GM19397 (cell line): Measurements from ENCODE around the gene LRRC7.

Source experiments
- ATAC-seq: cut with Tn5 transposase; IDR thresholded peaks from one replicate; pipeline ENCODE4 v1.9.1; 2021; ENCODE audit warnings: mild to moderate bottlenecking, moderate library complexity; ENCODE audit not compliant: unreplicated experiment

The LRRC7 gene

DNA sequence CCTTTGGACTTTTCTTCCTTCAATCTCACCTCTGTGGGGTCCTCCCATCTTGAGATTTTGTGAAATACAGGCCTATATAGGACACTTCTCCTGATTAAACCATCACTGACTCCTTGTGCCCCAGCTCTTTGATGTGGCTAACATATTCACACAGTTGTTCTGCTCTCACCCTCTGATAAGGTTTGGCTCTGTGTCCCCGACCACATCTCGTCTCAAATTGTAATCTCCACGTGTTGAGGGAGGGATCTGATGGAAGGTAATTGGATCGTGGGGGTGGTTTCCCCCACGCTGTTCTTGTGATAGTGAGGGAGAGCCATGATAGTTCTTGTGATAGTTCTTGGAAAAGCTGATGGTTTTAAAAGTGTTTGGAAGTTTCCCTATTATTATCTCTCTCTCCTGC lies 19.7 kb downstream of the LRRC7 start:
- no peak for ATAC-seq

DNA sequence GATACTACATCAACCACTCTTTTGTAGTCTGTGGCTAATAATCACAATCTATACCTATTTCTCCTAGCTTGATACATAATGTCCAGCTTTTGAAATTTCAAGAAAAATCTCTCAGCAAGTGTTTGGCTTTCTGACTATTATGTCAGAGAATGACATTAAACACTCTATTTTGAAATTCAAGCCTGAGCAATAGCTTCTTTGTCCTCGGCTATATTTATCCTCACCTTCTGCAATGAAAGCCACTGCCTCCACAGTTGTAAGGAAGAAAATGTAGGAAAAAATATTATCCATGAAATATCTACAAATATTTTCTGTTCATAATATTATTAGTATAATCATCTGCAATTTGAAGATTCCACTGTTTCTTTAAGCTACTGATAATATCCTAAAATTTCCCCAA lies 22.1 kb downstream of the LRRC7 start:
- no peak for ATAC-seq

DNA sequence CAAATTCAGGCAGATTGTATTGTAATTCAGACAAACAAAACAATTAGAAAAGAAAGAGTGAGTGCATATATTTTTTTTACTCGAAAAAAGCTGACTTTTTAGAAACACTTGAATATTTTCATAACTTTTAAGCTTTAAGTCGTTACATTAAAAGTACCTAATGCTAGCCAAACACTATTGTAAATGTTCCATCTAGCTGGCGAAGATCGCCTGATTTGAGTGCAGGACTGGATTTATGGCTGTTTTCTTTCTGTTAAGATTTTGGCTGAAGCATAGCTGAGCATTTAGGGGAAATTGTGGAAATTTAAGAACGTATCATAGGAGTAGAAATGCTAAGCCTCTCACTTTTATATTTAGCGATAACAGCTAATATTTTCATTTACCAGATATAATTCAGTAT lies 24.6 kb downstream of the LRRC7 start:
- ATAC-seq = no peak

DNA sequence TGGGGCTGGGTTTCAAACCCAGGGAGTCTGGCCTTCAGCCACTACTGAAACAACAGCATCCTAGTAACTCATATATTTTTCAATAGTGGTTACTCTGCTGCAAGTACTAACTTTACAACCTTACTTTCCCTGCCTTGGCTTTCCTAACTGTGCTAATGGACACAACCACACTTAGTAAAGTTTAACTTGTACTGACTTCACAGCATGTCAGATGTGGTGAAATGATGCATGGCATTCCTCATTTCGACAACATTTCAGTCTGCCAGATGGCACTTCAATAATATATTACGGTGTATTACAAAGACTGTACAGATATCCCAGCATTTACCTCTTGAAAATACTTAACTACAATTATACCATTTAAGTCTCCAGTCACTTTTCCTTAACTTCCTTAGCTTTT lies 27.8 kb downstream of the LRRC7 start:
- no peak for ATAC-seq

DNA sequence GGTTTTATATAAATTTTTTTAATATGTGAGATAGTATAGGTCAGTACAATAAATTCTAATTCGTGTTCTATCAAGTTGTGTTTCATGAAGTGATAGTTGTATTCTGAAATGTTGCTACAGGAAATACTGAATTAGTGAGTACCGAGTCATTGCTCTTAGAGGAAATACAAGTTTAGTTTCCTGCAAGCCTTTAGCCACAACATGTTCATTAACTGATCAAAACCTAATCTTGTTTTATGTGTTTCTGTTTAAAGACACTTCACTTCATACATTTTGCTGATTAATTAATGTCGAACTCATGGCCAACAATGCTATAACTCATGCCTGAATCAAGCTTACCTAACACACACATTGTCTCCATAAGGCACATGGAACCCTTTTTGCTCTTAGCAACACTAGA lies 43.6 kb downstream of the LRRC7 start:
- no peak for ATAC-seq

DNA sequence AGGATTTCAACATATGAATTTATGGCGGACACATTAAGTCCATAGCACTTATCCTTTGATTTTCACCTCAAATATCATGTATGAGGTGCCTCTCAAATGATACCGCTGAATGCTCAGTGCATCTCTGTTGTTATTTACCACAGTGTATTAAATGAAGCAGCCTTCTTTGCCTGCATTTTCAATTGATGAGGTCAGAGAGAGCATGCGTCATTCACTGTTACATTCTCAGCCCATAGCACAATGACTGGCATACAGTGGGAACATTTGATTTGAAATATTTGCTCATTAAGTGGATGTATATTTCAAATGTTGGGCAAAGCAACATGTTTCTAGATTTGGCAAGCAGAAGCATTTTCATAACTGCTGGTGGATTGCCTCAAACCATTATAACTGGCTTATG lies 45.7 kb downstream of the LRRC7 start:
- ATAC-seq = no peak

DNA sequence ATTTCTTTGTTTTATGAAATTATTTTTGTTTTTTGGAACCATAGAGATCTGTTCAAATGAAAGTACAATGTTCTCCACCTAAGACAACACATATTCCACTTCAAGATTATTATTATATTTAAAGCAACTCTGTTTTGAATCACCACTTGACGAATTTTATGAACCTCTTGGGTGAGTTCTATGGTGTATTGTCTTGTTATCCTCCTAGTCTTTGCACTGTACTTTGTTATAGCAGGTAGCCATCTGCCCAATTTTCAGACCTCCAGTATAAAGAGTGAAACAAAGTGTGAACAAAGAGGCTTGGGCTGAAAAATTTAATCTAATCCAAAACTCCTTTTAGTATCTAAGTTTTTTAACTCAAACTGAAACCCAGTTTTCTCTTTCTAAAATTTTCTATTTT lies 71.0 kb downstream of the LRRC7 start:
- ATAC-seq = no peak

DNA sequence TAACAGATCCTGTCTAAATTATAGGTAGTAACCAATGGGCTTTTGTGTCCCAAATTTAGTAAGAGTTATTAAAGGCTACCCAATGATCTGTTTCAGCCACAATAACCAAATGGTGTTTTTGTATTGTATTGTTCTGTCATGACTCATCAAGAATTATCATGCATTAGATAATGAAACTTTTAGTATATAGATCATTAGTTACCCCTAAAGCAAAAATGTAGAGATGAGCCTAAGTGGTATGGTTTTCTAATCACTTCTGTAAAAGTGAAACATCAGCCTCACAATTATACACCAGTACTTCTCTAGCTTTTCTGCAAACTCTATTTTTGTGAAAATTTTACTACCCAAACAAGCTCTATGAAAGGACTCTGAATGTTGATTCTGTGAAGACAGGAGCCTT lies 71.4 kb downstream of the LRRC7 start:
- ATAC-seq = no peak

DNA sequence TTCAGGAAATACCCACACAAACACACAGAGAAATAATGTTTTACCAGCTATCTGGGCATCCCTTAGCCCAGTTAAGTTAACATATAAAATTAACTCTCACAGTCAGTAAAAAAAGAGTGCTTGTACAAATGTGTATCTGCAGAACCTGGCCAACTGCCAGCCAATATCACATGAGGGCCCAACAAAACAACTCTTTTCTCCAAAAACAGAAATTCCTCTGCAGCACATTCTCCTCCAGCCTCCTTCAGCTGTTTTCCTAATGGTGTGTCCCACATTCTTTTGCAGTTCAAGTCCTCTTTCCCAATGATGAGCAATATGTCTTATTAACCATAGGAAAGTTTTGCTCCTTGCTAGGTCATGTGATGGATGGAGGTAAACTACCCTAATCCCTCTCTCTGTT lies 75.5 kb downstream of the LRRC7 start:
- no peak for ATAC-seq

DNA sequence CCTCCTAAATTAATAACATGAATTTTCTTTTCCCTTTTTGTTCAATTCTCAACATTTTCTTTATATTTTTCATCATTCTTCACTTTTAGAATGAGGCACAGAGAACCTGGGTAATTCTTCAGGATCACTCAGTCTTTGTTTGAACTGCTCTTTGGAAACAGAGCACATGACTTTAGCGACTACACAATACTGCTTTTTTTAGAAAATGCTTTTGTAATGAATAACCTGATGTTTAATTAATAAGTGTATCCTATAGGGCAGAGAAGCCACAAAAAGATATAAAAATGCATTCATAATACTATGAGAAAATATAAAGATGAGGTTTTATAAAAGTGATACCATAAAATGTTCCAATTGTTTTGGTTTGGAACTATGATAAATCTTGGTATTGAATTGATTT lies 77.8 kb downstream of the LRRC7 start:
- no peak for ATAC-seq

DNA sequence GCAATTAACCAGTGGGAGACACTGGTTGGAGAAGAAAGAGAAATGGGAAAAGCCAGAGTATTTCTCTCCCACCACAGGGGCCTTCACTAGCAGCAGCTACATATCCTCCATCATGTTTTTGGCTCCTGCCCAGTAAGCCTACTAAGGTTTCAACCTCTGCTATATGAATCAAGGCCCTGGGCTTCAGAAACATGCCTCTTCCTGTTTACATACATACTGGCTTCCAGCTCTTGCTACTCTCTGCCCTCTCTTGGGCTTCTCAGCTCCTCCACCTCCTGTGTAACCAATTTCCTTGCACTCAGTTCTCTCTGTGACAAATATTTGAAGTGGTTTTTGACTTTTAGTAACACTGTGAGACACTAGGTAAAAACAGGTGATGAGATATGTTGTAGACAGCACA lies 80.8 kb downstream of the LRRC7 start:
- ATAC-seq = no peak

DNA sequence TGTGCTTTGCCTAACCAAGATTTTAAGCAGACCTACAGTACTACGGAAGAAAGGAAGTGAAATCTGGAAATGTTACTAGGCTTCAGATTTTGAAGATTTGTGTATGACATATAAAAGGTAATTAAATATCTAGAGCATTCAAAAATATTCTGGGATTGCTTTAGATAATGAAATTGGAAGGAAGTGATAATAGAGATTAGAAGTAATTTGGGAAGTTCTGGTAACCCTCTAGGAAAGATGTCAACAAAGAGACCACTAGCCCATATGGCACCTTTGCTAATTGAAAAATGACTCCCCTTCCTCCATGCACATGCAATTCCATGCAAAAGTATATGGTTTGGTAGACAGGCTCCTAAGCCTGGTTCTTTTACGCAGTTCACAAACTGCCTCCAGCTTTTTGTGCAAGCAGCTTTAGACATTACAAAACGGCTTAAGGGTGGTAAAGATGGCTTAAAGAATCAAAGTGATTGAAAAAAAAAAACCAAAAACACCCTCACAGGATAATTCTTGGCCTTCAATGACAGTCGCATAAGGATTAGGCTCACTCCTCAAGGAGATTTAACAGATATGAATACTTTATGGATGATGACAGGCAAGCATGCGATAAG lies 81.8 kb downstream of the LRRC7 start:
- no peak for ATAC-seq

DNA sequence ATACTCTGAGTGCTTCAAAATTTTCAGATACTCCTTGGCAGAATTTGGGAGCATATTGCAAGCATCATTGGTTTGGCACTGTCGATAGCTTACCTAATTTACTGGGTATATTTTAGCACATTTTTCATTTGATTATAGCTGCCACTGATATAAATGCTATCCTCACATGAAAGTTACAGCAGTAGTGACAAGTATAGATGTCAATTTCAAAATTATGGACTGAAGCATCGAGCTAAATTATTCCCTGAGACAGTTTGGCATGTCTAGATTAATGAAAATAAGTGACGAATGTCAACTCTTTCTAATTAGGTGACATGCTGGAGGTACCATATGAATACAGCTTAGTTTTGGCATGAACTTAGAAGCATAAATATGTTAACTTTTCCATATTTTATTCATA lies 83.1 kb downstream of the LRRC7 start:
- no peak for ATAC-seq

DNA sequence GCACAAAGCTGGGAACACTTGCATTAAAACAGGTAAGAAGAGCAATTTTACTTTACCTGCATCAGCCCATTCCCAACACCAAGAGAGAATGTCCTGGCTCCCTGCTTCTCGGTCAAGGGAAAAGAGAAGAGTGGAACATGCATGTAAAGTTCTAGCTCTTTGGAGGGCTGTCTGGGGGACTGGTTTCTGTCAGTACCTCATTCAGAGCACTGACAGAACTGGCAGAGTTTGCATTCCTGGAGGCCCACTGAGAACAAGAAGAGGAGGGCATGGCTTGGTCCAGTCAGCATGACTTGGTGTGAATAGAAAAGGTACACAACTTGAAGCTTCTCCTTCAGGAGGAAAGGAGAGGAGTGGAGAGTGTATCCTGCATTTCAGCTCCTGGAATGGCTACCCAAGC lies 83.9 kb downstream of the LRRC7 start:
- no peak for ATAC-seq

DNA sequence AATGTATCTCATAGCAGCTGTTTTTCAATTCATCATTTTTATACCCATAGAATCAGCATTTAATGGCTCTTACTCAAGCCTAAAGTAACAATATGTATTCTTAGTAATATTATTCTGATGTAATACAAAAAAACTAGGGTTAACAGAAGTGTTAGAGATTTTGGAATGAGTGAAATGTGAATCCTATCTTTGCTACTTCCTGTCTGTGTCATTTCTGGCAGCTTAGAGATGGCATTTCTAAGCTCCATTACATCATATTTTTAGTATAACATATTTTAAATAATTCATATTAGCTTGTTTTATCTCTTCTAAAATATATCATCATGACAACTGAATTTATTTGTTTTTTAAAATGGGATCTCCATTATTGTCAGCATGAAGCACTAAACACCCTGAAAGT lies 90.2 kb downstream of the LRRC7 start:
- ATAC-seq = no peak

DNA sequence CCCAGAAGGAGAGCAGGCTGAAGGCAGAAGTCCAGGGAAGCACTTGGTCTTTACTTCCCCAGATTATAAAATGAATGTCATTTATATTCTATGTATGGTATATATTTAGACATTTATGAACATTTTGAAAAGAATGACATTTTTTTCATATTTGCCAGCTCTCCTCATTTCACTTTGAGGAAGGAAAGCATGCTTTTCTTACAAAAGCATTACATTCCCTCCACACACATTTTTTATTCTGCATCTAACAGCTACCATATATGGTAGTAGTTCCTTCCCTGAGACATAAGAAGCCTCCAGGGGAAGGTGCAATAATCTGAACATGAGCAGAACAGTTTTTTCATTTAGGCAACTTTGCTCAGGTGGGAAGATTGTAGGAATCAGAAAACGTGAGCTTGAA lies 94.0 kb downstream of the LRRC7 start:
- ATAC-seq = no peak

DNA sequence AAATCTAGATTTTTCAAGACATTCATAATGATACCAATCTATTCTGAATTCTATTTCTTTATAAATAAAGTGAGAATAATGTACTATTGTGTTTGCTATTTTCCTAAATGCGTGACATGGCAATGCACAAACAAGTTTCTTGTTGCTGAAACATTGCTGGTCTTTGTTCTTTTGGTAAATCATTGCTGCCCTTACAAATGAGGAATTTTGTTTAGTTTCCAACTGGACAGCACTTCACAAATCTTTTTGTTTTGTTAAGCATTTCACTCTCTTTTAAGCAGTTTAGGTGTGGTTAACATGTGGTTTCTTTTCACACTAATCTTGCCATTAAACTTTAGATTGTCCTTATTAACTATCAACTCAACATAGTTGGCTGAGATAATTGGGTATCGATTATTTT lies 94.6 kb downstream of the LRRC7 start:
- ATAC-seq = no peak

DNA sequence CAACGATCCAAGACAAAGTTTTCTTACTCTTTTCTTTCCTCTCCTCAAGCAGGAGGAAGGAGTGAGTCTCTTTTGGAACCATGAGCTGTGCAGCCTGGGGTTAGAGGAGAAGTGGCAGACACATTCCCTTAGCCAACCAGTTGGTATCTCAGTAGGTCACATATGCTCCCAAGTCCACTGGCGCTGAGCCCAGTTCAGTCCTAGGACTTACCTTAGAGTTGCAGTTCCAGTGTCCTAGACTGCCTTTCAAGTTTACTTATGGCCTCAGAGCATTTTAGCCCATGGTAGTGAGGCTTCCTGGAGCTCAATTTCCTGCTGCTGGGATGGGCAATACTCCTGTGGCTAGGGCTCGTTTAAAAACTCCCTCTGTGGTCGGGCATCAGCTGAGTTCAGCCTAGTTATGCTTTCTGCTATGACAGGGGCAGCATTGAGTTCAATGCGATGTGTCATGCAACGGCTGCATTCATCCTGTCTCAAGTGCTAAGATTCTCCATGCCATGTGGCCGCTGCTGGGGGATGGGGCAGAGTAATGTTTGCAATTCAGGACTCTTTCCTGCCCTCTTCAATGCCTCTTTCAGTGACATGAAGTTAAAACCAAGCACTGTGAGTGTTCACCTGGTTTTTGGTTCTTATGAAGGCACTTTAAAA lies 103.8 kb downstream of the LRRC7 start:
- no peak for ATAC-seq

DNA sequence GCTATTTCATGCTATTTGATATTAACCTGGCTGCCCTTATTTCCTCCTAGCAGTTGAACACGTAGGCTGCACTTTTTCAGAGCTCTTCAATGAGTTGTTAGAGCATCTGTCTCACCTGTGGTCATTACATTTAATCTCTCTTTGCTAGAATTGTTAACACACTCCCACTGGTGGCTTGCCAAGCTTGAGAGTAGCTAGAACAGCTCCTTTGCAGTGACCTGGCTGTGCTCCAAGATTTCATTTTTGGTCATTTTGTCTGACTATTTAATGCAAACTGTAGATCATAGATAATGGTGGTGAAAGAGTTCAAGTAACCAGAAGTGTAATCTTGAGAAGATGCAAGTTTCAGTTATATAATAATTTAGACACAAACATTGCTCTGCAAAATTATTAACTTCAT lies 105.6 kb downstream of the LRRC7 start:
- ATAC-seq = no peak

DNA sequence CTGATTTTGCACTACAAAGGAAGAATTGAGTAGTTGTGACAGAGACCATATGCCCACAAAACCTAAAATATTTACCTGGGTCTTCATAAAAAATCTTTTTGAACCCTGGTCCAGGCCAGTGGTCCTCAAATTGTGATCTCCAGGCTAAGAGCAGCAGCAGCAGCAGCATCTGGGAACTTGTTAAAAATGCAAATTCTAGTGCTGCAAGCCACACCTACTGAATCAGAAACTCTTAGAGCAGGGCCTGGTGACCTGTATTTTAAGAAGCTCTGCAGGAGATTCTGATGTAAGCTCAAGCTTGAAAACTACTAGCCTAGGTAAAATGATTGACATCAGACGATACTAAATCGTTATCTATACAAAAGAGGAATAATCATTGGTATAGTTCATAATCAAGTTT lies 112.2 kb downstream of the LRRC7 start:
- no peak for ATAC-seq

DNA sequence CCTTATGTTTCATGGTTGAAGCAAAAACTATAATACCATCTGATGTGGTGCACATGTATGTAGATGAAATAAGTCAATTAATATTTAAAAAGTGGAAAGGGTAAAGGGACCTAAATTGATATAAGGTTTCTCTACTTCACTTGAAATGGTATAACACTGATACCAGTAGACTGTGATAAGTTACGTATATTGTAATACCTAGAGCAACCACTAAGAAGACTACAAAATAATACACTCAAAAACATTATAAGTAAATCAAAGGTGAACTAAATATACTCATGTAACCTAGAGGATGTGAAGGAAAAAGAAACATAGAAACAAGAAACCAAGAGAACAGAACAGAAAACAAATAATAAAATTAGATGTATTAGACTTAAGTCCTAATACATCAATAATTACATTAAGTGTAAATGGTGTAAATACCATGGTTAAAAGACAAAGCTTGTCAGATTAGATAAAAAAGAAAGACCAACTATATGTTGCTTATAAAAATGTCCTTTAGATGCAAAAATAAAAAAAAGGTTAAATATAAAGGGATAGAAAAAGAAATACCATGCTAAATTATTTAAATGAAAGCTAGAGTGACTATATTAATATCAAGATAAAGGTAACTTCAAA lies 118.8 kb downstream of the LRRC7 start:
- ATAC-seq = no peak

DNA sequence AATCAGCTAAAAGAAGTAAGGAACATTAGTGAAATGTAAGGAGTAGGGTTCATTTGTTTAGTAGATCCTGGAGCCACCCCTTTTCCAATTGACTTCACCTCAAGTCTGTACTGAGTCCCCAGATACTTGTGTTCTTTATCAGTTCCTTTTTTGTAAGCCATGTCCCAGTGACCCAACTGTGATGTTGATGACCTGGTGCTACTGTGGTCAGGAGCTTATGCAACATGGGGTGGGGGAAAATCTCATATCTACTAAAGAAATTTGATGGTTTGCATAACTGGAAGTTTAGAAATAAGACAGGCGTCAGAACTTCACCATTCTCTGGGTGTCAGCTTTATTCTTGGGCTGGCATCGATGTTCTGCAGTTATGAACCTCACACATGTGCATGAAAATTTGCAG lies 120.5 kb downstream of the LRRC7 start:
- no peak for ATAC-seq

DNA sequence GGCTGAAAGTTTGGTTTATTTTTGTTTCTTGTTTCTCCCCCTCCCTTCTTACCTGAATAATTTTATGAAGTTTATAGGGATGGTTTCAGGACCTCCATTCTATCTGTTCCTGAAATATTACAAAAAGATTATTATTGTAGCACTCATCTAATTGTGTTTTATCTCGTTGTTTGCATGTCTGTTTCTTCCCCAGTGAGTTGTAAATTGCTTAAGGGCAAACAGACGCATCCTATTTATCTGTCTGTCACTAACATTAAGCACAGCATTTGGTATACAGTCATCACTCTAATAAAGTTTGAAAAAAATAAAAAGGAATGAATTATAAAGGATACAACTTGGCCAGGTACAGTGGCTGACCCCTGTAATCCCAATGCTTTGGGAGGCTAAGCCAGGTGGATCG lies 123.5 kb downstream of the LRRC7 start:
- ATAC-seq = no peak
